Body of pancreas (tissue), 4 donors: ENCODE data around the gene HCN3. TPM values are rescaled to one million over a fixed set of nuclear protein-coding genes. Genes with fewer than 3 reads are reported as not detected.
"Not testable (repeated sequence)": the region's sequence is repeated elsewhere in the genome, so short reads cannot be mapped to it uniquely, and the experiment has no call there.

Experiments
- ATAC-seq: fragments of 150-250 bp; one replicate; pipeline ENCODE4 v1.9.1; 2016
- DNase-seq, 4 donors: peaks; one replicate each; pipeline ENCODE4 v3.0.0-alpha.2; 2019
- H3K27ac ChIP-seq, 4 donors: fragments of 200-600 bp; sonication (generic); 1 replicate in 3 of 4; 2 replicates in 1 of 4; pipeline versions ENCODE4 v1.5.1 to v1.6.1; 2016 to 2019; ENCODE audit warnings: mild to moderate bottlenecking in 1 of 4, mixed read lengths in 1 of 4, moderate library complexity in 1 of 4
- H3K27me3 ChIP-seq, 2 donors: fragments of 200-600 bp; sonication (generic); one replicate each; pipeline ENCODE4 v1.6.0; 2016; ENCODE audit warnings: mild to moderate bottlenecking in 1 of 2
- H3K36me3 ChIP-seq, 2 donors: fragments of 200-600 bp; sonication (generic); replicated peaks in 1 of 2; 2 replicates each; pipeline ENCODE4 v1.5.1; 2016; ENCODE audit warnings: low read depth in 2 of 2; ENCODE audit not compliant: insufficient read depth in 1 of 2
- H3K4me1 ChIP-seq: fragments of 200-600 bp; sonication (generic); one replicate; pipeline ENCODE4 v1.6.0; 2016
- H3K4me3 ChIP-seq, 2 donors: fragments of 200-600 bp; sonication (generic); 1 replicate in 1 of 2; 2 replicates in 1 of 2; pipeline ENCODE4 v1.5.1; 2016 to 2019
- H3K9me3 ChIP-seq, 3 donors: fragments of 200-600 bp; sonication (generic); 1 replicate in 2 of 3; 2 replicates in 1 of 3; pipeline ENCODE4 v1.5.1; 2016
- POLR2A ChIP-seq, 3 donors: fragments of 450-650 bp; IDR thresholded peaks; one replicate each; pipeline ENCODE4 v1.6.1; 2016; ENCODE audit warnings: antibody characterized with exemption in 3 of 3, mild to moderate bottlenecking in 2 of 3
- WGBS, 2 donors: methylation state at CpG; one replicate each; pipeline ENCODE4 v1.1.5; 2017; 5-methylcytosine and 5-hydroxymethylcytosine counted together
- intact Hi-C: fragments of 100-400 bp; cut with DNase I; formaldehyde crosslinking; loops from one replicate; pipeline ENCODE4 v1.15.1; 2023
- total RNA-seq, 2 donors: library from RNA; depleted of rRNA; stranded (reverse); fragments of >200 nt; gene quantifications; one replicate each; pipeline ENCODE4 v1.1.0, GENCODE V29; 2016
- TF ChIP-seq, protein P1 (sequence below), 7 experiments: fragments of 450-650 bp in 4 of 7; fragments of 200-600 bp in 3 of 7; sonication (generic) in 3 of 7; IDR thresholded peaks; one replicate each; pipeline ENCODE4 v1.5.1; 2016 to 2019; ENCODE audit warnings: antibody characterized with exemption in 7 of 7

The HCN3 gene
- total RNA-seq, 2 donors from 2014 or later = 1.3 to 2.9 TPM

GRCh38 chr1:155326631-155327037, 49.4 kb downstream of the HCN3 start:
- Histone ChIP-seq H3K27ac (no peak overlapping the region), H3K9me3 (no peaks in the 10 kb centered on the region), H3K4me1 (peaks cover 23% of the 10 kb centered on the region), H3K27me3 (no peaks in the 10 kb centered on the region), H3K4me3 (no peak overlapping the region), H3K36me3 (peaks cover 0 to 6% of the 10 kb centered on the region in 2 donors)
- DNase-seq = no peak
- no peak for ATAC-seq
- TF ChIP-seq, protein P1, sequence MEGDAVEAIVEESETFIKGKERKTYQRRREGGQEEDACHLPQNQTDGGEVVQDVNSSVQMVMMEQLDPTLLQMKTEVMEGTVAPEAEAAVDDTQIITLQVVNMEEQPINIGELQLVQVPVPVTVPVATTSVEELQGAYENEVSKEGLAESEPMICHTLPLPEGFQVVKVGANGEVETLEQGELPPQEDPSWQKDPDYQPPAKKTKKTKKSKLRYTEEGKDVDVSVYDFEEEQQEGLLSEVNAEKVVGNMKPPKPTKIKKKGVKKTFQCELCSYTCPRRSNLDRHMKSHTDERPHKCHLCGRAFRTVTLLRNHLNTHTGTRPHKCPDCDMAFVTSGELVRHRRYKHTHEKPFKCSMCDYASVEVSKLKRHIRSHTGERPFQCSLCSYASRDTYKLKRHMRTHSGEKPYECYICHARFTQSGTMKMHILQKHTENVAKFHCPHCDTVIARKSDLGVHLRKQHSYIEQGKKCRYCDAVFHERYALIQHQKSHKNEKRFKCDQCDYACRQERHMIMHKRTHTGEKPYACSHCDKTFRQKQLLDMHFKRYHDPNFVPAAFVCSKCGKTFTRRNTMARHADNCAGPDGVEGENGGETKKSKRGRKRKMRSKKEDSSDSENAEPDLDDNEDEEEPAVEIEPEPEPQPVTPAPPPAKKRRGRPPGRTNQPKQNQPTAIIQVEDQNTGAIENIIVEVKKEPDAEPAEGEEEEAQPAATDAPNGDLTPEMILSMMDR (IDR thresholded peaks at IDR 0.05) = no peak
- TF ChIP-seq POLR2A (IDR thresholded peaks at IDR 0.05) = no peak
- intact Hi-C loops = no loop called here
- 81 to 92% methylated on average over 2 to 7 of the region's 7 CpGs for WGBS, 2 donors

DNA sequence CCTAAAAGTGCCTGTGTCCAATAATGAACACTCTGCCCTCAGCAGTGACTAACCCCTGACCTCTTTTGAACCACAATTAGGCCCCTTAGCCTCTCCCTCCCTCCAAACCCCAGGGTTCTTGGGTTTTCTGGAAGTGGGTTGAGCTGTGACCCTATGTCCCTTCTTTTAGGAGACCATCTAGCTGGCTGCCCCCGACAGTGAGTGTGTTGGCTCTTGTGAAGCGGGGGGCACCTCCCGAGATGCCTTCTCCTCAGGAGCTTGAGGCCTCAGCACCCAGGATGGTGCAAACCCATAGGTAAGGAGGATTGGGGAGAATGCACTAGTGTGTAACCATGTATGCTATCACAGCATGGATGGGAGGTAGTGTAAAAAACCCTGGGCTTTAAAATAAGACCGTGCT, 50.7 kb downstream of the HCN3 start:
- intact Hi-C loops = no loop called here
- no peaks in the 10 kb centered on the region for H3K9me3 ChIP-seq
- no peak for DNase-seq
- ATAC-seq = no peak
- WGBS, 2 donors = 91% methylated on average over 4 of the region's 4 CpGs
- peaks cover 12% of the 10 kb centered on the region for H3K4me1 ChIP-seq
- H3K4me3 ChIP-seq = no peak overlapping the region
- TF ChIP-seq, protein P1 (IDR thresholded peaks at IDR 0.05) = no peak
- no peak for TF ChIP-seq POLR2A (IDR thresholded peaks at IDR 0.05)
- no peaks in the 10 kb centered on the region for H3K27me3 ChIP-seq
- peaks cover 0 to 6% of the 10 kb centered on the region in 2 donors for H3K36me3 ChIP-seq
- H3K27ac ChIP-seq = no peak overlapping the region

GRCh38 chr1:155328856-155329255, 51.6 kb downstream of the HCN3 start:
- H3K27ac ChIP-seq, H3K27me3 ChIP-seq, H3K4me3 ChIP-seq, H3K36me3 ChIP-seq, DNase-seq, ATAC-seq, H3K9me3 ChIP-seq, intact Hi-C loops: not testable (repeated sequence)
- peaks cover 12% of the 10 kb centered on the region for H3K4me1 ChIP-seq
- 83 to 85% methylated on average over 7 of the region's 7 CpGs for WGBS, 2 donors

DNA sequence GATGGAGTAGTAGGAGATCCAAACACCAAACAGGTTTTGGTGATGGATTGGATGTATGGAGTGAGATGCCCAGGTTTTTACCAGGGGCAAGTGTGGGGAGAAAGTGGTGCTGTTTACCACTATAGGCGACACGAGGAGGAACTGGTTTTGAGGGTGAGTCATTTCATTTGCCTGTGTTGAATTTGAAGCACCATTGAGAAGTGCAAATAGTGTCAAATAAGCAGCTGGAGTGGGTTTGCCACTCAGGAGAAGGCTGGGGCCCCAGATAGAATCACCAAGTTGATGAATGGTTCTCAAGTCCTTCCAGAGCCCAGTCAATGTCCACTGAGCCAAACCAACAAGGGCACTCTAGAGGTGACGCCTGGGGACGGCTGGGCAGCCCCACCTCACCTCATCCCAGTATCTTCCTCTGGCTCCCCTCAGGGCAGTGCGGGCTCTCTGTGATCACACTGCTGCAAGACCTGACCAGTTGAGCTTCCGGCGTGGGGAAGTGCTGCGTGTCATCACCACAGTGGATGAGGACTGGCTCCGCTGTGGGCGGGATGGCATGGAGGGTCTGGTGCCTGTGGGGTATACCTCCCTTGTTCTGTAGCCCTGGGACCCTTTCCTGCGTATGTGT, 52.8 kb downstream of the HCN3 start:
- DNase-seq (no peak), ATAC-seq (no peak)
- intact Hi-C loops = no loop called here
- no peak for TF ChIP-seq POLR2A (IDR thresholded peaks at IDR 0.05)
- TF ChIP-seq, protein P1 (IDR thresholded peaks at IDR 0.05) = no peak
- peaks cover 0 to 6% of the 10 kb centered on the region in 2 donors for H3K36me3 ChIP-seq
- H3K4me1 ChIP-seq = peaks cover 11% of the 10 kb centered on the region
- no peak overlapping the region for H3K27ac ChIP-seq
- H3K9me3 ChIP-seq = no peaks in the 10 kb centered on the region
- H3K27me3 ChIP-seq = no peaks in the 10 kb centered on the region
- H3K4me3 ChIP-seq = no peak overlapping the region
- 86 to 92% methylated on average over 5 to 11 of the region's 11 CpGs for WGBS, 2 donors

DNA sequence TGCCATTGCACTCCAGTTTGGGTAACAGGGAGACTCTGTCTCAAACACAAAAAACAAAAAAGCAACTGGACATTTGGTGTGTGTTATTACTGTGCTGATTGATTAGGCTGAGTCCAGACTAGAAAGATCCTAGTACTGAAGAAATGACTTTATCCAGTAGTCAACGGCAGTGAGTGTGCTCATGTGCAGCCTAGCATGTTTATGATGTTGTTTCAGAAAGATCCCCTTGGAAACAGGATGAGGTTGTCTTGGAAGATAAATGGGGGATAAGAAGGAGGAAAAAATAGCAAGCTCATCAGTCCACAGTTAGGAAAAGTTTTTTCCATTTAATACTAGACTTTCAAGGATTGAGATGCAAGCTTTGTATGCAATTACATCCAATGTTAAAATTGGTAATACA, 57.7 kb downstream of the HCN3 start:
- Histone ChIP-seq H3K27me3 (no peaks in the 10 kb centered on the region), H3K4me1 (no peaks in the 10 kb centered on the region), H3K36me3 (peaks cover 8 to 21% of the 10 kb centered on the region in 2 donors), H3K4me3 (no peak overlapping the region), H3K9me3 (no peaks in the 10 kb centered on the region), H3K27ac (no peak overlapping the region)
- DNase-seq (no peak), ATAC-seq (no peak)
- TF ChIP-seq, protein P1 (IDR thresholded peaks at IDR 0.05) = no peak
- no peak for TF ChIP-seq POLR2A (IDR thresholded peaks at IDR 0.05)
- WGBS, 2 donors = 69 to 81% methylated on average over 1 of the region's 1 CpG
- intact Hi-C loops = no loop called here

Other genes with a start within 250 kb of the HCN3 start
- 1 to 10 TPM in 1 of 2 donors, under 1 TPM in 1; 0.33 to 1.8 TPM for gene DCST2, start 243.7 kb upstream of the HCN3 start, total RNA-seq
- not detected for gene DCST1, start 243.6 kb upstream of the HCN3 start, total RNA-seq
- gene ADAM15, start 226.1 kb upstream of the HCN3 start, total RNA-seq = 10 to 100 TPM; 37.2 to 48.5 TPM
- gene EFNA4, start 213.7 kb upstream of the HCN3 start, total RNA-seq = 1 to 10 TPM; 4.7 to 5.6 TPM
- gene EFNA3, start 198.6 kb upstream of the HCN3 start, total RNA-seq = 1 to 10 TPM in 1 of 2 donors, not detected in 1; 1.8 TPM
- 10 to 100 TPM; 10.5 to 20.2 TPM for gene EFNA1, start 149.6 kb upstream of the HCN3 start, total RNA-seq
- 10 to 100 TPM; 13.7 to 25.7 TPM for gene SLC50A1, start 141.6 kb upstream of the HCN3 start, total RNA-seq
- gene DPM3, start 136.9 kb upstream of the HCN3 start, total RNA-seq = 100 to 1,000 TPM in 1 of 2 donors, 1 to 10 TPM in 1; 6.2 to 106 TPM
- 10 to 100 TPM; 46.4 to 71.5 TPM for gene KRTCAP2, start 104.2 kb upstream of the HCN3 start, total RNA-seq
- under 1 TPM in 1 of 2 donors, not detected in 1; 0.26 TPM for gene TRIM46, start 103.6 kb upstream of the HCN3 start, total RNA-seq
- 10 to 100 TPM; 15.0 to 21.1 TPM for gene THBS3, start 69.6 kb upstream of the HCN3 start, total RNA-seq
- gene MTX1, start 68.8 kb upstream of the HCN3 start, total RNA-seq = 10 to 100 TPM in 1 of 2 donors, 1 to 10 TPM in 1; 5.9 to 16.3 TPM
- gene ENTREP3, start 22.0 kb upstream of the HCN3 start, total RNA-seq = 10 to 100 TPM in 1 of 2 donors, 1 to 10 TPM in 1; 6.2 to 12.2 TPM
- 10 to 100 TPM; 36.8 to 38.9 TPM for gene SCAMP3, start 15.1 kb upstream of the HCN3 start, total RNA-seq
- gene CLK2, start 4.0 kb upstream of the HCN3 start, total RNA-seq = 10 to 100 TPM; 36.6 to 40.7 TPM
- gene PKLR, start 24.0 kb downstream of the HCN3 start, total RNA-seq = not detected
- 10 to 100 TPM; 59.7 to 94.3 TPM for gene FDPS, start 31.4 kb downstream of the HCN3 start, total RNA-seq
- 10 to 100 TPM; 19.4 to 21.3 TPM for gene RUSC1, start 43.4 kb downstream of the HCN3 start, total RNA-seq